Activated T-cell treated with anti-CD3 and anti-CD28 coated beads, Interleukin-2, amount 50 U/mL, for 24 hours (primary cell): ENCODE data around the gene SYT2.
"Not testable (repeated sequence)": the region's sequence is repeated elsewhere in the genome, so short reads cannot be mapped to it uniquely, and the experiment has no call there.

Source experiments
- DNase-seq: peaks from one replicate; pipeline ENCODE4 v3.0.0-alpha.2; 2020
- H3K27ac Mint-ChIP-seq: 2 replicates; pipeline ENCODE4 v1.8.0; 2020; ENCODE audit warnings: mild to moderate bottlenecking, mixed read lengths
- H3K27me3 Mint-ChIP-seq: 2 replicates; pipeline ENCODE4 v1.8.0; 2020; ENCODE audit warnings: mixed read lengths
- H3K36me3 Mint-ChIP-seq: 2 replicates; pipeline ENCODE4 v1.8.0; 2020; ENCODE audit warnings: low read depth, mixed read lengths
- H3K4me1 Mint-ChIP-seq: 2 replicates; pipeline ENCODE4 v1.8.0; 2020; ENCODE audit warnings: low read depth, mixed read lengths
- H3K4me3 Mint-ChIP-seq: 2 replicates; pipeline ENCODE4 v1.8.0; 2020; ENCODE audit warnings: mild to moderate bottlenecking, moderate library complexity, mixed read lengths
- H3K9me3 Mint-ChIP-seq: 2 replicates; pipeline ENCODE4 v1.8.0; 2020; ENCODE audit warnings: mixed read lengths

Gene SYT2

DNA sequence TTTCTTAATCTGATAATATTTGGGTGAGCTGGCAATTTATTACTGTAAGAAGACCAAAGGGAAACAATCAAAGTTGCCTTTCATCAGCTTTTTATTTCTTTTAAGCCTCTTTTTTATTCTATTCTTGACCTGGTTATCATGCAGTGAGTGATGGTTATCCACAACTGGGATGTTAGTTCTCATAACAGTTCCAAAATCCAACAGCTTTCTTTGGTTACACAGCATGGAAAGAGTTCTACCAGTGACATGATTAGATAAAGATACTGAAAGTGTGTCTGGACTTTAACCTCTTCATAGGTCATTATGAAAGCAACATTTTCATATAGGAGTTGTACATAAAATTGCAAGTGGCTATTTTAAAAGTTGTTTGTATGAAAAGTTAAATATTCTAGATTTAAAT, 163.0 kb downstream of the SYT2 start:
- Mint-ChIP-seq H3K4me3 (no peak overlapping the region), H3K27ac (no peak overlapping the region)

DNA sequence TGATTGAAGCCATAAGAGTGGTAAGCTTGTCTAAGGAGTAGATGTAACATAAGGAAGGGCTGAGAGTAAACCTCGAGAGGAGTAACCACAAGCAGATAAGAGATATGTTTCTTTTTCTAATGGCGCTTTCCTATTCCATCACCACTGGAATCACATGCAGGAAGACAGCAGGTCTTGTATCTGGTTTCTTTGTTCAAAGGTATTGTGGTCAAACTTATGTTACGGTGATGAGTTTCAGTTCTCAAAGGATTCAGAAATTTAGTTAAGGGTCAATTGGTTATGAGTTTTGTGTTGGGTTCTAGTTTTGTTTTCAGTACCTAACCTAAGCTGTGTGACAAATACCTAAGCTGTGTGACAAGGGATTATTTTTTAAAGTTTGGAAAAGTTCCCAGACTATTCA, 163.5 kb downstream of the SYT2 start:
- DNase-seq, H3K27ac Mint-ChIP-seq, H3K9me3 Mint-ChIP-seq, H3K27me3 Mint-ChIP-seq, H3K36me3 Mint-ChIP-seq, H3K4me3 Mint-ChIP-seq: not testable (repeated sequence)
- H3K4me1 Mint-ChIP-seq: peaks cover 11% of the 10 kb centered on the region

More for the DNA sequence above, 163.0 kb downstream of the SYT2 start:
- no peak for DNase-seq
- Mint-ChIP-seq H3K36me3 (peaks cover 4% of the 10 kb centered on the region), H3K4me1 (peaks cover 11% of the 10 kb centered on the region), H3K9me3 (no peaks in the 10 kb centered on the region), H3K27me3 (no peaks in the 10 kb centered on the region)

GRCh38 chr1:202546377-202546776, 163.9 kb downstream of the SYT2 start:
- not testable (repeated sequence) for H3K4me3 Mint-ChIP-seq, H3K9me3 Mint-ChIP-seq

GRCh38 chr1:202545647-202546303, 164.5 kb downstream of the SYT2 start:
- not testable (repeated sequence) for DNase-seq, H3K9me3 Mint-ChIP-seq, H3K4me3 Mint-ChIP-seq, H3K27me3 Mint-ChIP-seq, H3K36me3 Mint-ChIP-seq, H3K27ac Mint-ChIP-seq
- H3K4me1 Mint-ChIP-seq: peaks cover 11% of the 10 kb centered on the region

More at GRCh38 chr1:202546377-202546776, 163.9 kb downstream of the SYT2 start:
- H3K27me3 Mint-ChIP-seq, H3K36me3 Mint-ChIP-seq, H3K27ac Mint-ChIP-seq, DNase-seq: not testable (repeated sequence)
- H3K4me1 Mint-ChIP-seq: peaks cover 11% of the 10 kb centered on the region

- not testable (repeated sequence) for H3K27me3 Mint-ChIP-seq, H3K36me3 Mint-ChIP-seq, DNase-seq, H3K9me3 Mint-ChIP-seq, H3K27ac Mint-ChIP-seq, H3K4me3 Mint-ChIP-seq
- H3K4me1 Mint-ChIP-seq: peaks cover 11% of the 10 kb centered on the region
These were observed 165.3 kb downstream of the SYT2 start for GRCh38 chr1:202544766-202545449.

GRCh38 chr1:202543537-202543936, 166.7 kb downstream of the SYT2 start:
- H3K4me3 Mint-ChIP-seq, H3K36me3 Mint-ChIP-seq, H3K27me3 Mint-ChIP-seq, H3K9me3 Mint-ChIP-seq, H3K27ac Mint-ChIP-seq, DNase-seq: not testable (repeated sequence)
- H3K4me1 Mint-ChIP-seq: peaks cover 11% of the 10 kb centered on the region

- H3K4me1 Mint-ChIP-seq: peaks cover 11% of the 10 kb centered on the region
- not testable (repeated sequence) for H3K27ac Mint-ChIP-seq, H3K4me3 Mint-ChIP-seq, H3K27me3 Mint-ChIP-seq, H3K9me3 Mint-ChIP-seq, DNase-seq, H3K36me3 Mint-ChIP-seq
These were observed 167.8 kb downstream of the SYT2 start for GRCh38 chr1:202542415-202542814.

DNA sequence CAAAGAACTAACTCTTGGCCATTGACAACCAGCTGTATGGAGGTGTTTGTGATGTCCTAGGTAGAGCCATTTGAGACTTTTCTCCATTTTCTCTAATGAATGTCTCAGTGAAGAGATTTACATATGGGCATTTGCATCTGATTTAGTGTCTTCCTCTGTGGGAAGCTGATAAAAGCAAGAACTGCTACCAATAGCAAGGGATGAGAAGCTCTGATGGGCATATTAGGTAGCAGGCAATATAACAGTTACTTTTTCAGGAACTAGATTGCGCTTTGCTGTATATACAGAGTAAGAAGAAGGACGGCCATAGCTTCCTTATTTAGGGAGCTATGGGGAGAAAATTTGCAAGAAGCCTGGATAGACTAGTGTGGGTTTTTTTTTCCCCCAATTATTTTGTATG, 169.4 kb downstream of the SYT2 start:
- not testable (repeated sequence) for H3K4me1 Mint-ChIP-seq, H3K27me3 Mint-ChIP-seq, H3K9me3 Mint-ChIP-seq, H3K27ac Mint-ChIP-seq, DNase-seq, H3K36me3 Mint-ChIP-seq, H3K4me3 Mint-ChIP-seq
